GM11168 (cell line): ENCODE measurements around the gene CYP24A1.

ENCODE experiments used
- in situ Hi-C: fragments of 300-500 bp; cut with MboI; formaldehyde crosslinking; loops from one replicate; pipeline ENCODE4 v1.12.0; 2022; ENCODE audit warnings: low sequenced_read_pairs; ENCODE audit not compliant: unreplicated experiment

Gene CYP24A1

DNA sequence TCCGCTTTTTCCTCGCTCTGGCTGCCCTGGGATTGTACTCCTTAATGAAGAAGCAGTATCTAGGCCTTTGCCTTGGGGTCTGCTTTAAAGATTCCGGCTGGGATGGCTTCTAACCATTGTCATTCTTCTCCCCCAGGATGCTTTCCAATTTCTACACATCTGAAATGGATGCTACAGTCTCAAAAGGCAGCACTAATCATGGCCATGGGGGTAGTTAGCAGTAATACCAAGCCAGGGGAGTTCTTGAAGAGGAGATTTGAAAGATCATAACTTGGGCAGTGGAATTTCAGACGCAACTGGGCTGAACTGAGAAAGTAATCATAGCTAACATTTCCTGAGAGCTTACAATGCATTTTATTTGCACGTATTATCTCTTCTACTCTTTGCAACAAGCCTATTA, 30.7 kb upstream of the CYP24A1 start:
- in situ Hi-C loops = loop anchor here (25.0 kb wide), 1 partner anchor 642 kb away; no protein-coding TSS in a partner anchor

DNA sequence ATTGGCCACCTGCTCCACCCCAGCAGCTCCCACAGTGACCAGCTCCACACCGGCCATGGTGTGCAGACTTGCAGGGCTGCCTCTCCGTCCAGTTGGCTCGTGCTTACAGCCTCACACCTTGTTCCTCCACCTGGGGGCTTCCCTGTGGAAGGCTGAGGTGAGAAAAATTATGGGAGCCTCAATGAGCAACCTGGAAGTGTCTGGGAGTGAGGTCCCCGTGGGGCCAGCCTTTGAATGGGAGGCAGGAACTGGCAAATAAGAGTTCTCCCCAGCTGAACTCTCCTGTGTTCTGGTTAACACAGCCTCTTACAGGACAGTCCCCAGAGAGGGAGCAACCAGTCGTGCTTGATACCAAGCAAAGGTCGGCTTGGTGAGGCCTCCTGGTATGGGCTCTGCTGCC, 30.3 kb upstream of the CYP24A1 start:
- in situ Hi-C loops = loop anchor here (25.0 kb wide), 1 partner anchor 642 kb away; no protein-coding TSS in a partner anchor

DNA sequence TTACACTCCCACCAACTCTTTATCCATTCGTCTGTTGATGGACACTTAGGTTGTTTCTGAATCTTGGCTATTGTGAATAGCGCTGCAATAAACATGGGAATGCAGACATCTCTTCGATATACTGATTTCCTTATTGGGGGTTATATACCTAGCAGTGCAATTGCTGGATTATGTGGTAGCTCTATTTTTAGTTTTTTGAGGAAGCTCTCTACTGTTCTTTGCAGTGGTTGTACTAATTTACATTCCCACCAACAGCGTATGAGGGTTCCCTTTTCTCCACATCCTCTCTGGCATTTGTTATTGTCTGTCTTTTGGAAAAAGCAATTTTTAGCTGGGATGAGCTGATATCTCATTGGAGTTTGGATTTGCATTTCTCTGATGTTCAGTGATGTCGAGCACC, 29.5 kb upstream of the CYP24A1 start:
- in situ Hi-C loops = loop anchor here (25.0 kb wide), 1 partner anchor 641 kb away; no protein-coding TSS in a partner anchor

DNA sequence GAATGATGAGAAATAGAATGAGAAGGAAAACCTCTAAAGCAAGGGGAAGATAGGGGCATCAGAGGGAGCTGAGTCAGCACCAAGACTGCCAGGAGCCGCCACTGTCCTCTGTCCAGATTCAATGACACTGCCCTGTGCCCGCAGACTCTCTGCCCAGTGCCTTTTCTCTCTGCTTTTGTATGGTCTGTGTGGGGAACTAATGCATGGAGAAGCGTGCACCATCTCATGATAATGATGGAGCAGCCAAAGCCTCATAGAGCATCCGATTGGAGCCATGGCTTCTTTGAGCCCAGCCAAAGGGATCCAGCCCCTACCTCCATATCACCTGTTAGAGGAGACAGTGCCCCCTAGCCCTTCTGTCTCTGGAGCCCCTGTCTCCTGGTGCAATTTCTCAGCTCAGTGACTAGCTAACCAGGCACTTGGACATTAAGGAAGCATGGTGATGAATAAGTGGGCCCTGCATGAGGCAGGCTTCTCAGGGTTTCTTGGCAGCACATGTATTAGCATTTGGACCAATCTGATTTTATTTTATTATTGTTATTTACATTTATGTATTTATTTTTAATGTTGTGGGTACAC, 27.6 kb upstream of the CYP24A1 start:
- in situ Hi-C loops = loop anchor here (25.0 kb wide), 1 partner anchor 639 kb away; no protein-coding TSS in a partner anchor

DNA sequence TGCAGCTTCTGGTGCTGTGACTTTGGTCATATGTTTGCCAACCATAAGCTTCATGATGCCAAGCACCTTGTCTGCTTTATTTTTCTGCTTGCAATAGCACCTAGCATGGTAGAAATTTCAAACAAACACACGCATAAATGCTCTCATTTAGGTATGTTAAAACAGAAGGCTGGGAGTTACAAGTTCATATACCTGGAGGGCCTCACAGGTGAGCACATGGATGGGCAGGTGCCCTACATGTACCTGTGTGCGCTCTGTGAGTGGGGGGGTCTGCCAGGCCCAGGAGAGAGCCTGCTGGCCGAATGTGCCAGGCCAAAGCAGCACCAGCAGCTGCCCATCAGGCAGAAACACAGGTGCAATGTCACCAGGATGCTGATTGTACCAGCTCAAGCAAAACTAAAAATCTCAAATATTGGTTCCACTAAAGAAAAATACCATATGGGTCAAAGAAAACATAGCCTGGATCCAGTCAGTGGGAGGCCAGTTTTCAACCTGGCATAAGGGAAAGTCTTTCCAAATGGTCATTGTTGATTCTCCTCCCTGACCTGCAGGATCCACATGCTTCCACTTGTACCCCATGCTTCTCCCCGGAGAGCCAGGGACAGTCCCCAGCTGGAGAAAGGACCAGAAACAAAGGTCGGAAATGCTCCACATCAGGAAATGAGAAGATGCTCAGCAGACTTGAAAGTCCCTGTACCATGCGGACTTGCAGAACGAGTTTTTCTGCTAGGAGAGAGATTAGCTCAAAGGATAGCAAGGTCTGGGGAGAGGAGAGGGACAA, 26.9 kb upstream of the CYP24A1 start:
- in situ Hi-C loops = loop anchor here (25.0 kb wide), 1 partner anchor 638 kb away; no protein-coding TSS in a partner anchor

DNA sequence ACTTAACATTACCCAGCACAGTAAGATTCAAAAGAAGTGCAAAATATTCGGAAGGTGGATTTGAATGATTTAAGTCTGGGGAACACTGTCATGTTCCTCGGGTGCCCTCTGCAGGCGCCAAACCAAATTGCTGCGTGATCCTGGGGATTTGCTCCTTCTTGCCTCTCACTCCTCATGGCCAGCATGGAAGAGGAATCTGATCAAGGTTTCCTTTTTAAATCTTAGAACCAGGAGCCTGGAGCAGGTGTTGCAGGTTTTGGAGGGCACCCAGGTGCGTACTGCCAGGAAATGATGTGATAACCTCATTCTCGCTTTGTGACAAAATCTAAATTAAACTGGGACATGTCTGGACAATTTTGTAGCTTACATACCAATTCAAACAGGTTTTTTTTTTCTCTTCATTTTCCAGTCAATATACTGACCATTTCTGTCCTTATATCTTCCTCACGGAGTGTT, 26.0 kb upstream of the CYP24A1 start:
- in situ Hi-C loops = loop anchor here (5.0 to 25.0 kb wide), 3 partner anchors 97 to 637 kb away; no protein-coding TSS in a partner anchor

DNA sequence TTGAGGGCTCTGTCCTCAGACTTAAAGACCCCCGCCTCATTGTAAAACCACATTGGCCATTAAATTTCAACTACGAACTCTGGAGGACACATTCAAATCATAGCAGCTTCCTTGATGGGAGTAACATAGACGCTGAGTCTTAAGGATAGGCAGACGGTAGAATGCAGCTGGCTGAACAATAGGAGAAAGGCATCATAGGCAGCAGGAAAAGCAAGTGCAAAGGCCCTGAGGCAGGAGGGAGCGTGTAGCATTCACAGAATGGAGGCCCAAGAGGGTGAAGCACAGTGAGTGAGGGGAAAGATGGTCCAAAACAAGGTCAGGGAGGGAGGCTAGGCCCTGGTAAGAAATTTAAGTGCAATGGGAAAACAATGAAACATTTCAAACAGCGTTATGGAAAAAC, 25.5 kb upstream of the CYP24A1 start:
- in situ Hi-C loops = loop anchor here (5.0 to 10.0 kb wide), 2 partner anchors 97 to 254 kb away; no protein-coding TSS in a partner anchor

DNA sequence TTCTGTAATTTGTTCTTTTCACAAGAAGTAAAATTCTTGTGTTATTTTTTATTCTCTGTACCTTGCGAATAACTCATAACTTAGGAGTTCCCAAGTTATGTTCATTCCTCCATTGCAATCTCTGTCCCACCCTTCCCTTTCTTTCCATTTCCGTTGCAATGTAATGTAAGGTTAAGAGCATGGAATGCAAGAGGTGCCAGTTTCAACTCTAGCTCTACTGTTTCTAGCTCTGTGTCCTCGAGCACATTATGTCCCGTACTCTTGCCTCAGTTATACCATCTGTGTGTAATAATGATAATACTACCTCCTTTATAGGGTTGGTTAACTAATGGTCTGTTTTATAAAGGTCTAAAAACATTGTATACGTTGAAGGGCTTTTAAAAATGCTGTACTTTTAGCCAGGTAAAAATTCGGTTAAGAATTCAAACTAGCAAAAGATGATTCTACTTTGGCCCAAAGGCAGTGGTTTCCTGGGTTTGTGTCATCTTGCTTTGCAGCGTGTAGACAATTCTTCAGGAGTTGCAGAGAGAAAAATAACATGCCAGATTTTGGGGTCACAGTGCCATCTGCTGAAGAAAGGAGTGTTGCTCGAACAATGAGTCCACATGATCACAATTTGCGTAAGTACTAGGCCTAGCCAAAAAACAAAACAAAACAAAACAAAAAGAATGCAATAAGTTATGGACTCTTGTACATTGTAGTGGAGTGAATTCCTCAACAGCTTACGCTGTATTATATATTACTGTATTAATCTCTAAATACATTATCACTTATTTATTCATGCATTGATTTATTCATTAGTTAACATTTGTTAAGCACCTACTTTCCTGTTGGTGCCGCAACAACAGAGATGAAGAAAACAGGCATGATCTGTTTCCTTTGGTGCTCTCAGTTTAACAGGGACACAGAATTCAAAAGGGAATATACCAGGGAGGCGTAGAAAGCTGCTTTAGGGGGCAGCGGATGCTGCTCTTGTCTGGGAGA, 24.1 kb upstream of the CYP24A1 start:
- in situ Hi-C loops = loop anchor here (5.0 to 10.0 kb wide), 2 partner anchors 96 to 253 kb away; no protein-coding TSS in a partner anchor

DNA sequence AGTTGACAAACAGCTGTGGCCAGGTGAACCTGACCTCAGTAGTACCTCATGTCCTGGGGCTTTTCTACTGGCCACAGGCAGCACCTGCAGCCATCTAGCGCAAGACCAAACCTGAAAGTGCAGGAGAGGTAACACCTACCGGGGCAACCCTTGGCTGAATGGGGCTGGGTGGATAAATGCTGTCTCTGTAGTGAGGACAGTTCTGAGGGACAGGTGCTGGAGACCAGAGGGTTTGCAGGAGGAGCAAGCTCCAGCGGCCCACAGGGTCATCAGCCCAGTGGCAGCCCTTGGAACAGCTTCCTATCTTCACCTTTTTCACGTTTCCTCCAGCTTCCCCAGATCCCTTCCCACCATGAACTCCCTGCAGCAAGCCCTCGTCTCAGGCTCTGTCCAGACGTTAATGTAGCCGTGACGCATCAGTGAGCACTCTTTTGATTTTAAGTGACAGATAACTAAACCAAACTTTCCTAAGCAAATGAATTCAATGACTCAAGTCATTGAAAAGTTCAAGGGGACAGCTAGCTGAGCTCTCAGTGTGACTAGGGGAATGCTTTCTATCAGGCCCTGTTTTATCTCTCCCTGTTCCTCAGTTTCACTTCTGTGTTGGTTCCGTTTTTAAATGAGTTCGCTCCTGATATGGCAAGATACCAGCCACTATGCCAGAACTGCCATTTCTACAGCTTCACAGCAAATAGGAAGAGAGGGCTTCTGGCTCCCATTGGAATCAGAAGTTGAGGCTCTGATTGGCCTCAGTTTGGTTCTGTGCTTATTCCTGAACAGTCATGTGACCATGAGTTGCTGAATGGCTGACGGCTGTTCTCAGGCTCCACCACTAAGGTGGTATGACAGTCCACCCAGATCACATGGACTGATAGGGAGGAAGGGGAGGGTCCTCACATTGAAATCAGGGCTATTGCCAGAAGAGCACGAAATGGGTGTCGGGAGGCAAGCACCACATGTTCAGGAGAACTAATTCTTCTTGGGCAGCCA, 22.0 kb upstream of the CYP24A1 start:
- in situ Hi-C loops = loop anchor here (5.0 to 10.0 kb wide), 2 partner anchors 93 to 251 kb away; no protein-coding TSS in a partner anchor

DNA sequence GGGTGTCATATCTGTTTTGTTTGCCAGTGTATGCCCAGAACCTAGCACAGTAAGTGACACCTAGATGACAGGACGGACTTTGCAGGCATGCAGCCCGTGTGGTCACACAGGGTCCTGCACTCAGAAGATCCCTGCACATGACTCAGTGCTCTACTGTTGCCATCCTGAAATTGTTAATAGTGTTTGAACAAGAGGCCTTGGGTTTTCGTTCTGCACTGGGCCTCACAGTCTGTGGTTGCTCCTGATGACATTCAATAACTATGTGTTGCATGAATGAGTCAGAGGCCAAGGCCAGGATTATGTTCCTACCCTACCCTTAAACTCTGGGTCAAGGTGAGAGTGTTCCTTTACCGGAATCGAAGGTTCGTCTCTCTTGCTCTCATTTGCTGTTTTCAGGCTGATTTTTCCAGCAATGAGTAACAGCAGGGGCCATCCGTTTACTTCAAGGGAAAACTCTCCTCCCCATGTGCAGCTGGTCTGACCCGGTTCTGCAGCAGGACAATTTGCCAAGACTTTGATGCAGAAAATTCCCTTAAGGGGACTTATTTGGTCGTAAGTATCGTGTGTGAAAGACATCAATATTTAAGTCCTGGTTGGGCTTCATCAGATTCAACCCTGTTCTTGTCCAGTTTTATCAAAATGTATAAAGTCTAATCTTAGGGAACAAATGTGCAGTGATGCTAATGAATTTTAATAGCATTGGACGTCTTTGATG, 21.1 kb upstream of the CYP24A1 start:
- in situ Hi-C loops = loop anchor here (5.0 to 10.0 kb wide), 2 partner anchors 93 to 250 kb away; no protein-coding TSS in a partner anchor

DNA sequence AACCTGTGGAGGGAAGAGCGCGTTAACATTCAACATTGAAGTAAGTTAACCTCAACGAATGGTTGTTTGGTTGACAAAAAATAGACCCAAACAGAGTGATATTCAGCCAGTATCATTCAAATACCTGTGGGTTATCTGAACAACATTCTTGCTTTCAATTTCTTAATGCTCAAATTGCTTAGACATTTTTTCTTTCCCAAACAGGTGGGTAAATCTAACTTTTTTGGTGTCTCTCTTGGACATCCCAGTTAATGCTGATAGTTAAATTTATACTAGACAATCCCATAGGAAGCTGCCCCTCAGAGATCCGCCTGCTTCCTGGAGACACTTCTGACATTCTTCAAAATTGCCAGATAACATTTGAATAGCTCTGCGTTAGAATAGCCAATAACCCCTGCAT, 20.0 kb upstream of the CYP24A1 start:
- in situ Hi-C loops = loop anchor here (10.0 kb wide), 1 partner anchor 249 kb away; no protein-coding TSS in a partner anchor

DNA sequence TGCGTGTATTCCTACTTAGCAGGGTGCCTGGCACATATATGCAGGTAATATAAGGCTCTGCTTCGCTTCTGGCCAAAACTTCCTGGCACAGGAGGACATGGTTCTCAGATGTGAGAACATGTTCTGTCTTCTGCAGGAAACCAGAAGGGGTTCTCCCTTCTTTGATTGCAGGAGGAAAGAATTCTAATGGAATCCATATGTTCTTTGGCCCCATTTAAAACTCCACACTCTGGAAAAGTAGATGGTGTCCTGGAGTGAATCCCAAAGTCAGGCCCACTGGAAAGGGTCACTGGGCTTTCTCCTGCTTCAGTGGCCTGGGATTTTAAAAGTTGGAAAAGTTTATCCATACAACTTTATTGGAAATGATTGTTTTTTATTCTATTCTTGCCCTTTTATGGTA, 16.4 kb upstream of the CYP24A1 start:
- in situ Hi-C loops = loop anchor here (10.0 kb wide), 1 partner anchor 245 kb away; no protein-coding TSS in a partner anchor

DNA sequence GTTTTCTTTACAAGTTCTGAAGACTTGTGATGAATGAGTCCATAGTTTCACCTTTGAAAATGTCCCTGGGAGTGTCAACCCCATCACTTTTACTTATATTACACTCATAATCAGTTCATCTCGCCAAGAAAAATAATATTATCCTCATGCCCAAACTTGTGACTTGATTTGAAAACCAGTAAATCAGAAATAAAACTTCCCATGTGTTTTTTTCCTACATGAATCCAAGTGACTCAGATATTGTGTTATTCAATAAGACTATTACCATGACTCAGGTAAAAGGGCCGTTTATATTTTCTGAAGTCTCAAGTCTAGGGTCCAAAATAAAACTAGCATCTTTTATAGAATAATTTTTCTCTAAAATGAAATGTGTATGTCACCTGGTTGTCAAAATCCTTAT, 15.8 kb upstream of the CYP24A1 start:
- in situ Hi-C loops = loop anchor here (10.0 kb wide), 1 partner anchor 245 kb away; no protein-coding TSS in a partner anchor

DNA sequence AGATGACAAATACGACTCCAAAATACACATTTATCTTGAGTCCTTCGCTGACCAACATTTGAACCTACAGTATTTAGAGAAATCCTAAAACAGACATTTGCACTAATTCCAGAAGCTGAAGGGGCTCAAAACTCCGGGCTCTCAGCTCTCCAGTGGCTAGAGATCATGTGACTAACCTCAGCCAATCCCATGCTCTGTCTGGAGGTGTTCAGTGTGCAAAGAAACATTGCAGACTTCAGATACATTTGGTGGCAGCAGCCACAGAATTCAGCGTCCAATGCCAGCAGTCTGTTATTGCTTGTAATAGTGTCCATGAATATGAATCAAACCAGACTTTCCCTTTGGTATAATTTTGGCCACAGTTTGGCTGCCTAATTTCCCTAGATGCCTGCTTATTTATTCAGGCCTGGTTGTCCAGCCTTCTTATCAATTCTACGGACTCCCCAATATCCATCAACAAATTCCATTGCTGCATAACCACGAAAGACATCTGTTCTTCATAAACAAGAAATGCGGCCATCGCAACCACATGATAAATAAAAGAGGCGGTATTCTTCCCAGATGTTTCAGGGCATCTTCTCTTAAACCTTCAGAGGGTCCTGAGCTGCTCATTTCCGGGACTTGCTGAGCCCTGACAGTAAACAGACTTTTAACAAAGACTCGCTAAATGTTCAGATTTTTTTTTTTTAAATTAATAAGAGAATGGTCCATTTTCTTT, 14.5 kb upstream of the CYP24A1 start:
- in situ Hi-C loops = no loop called here

DNA sequence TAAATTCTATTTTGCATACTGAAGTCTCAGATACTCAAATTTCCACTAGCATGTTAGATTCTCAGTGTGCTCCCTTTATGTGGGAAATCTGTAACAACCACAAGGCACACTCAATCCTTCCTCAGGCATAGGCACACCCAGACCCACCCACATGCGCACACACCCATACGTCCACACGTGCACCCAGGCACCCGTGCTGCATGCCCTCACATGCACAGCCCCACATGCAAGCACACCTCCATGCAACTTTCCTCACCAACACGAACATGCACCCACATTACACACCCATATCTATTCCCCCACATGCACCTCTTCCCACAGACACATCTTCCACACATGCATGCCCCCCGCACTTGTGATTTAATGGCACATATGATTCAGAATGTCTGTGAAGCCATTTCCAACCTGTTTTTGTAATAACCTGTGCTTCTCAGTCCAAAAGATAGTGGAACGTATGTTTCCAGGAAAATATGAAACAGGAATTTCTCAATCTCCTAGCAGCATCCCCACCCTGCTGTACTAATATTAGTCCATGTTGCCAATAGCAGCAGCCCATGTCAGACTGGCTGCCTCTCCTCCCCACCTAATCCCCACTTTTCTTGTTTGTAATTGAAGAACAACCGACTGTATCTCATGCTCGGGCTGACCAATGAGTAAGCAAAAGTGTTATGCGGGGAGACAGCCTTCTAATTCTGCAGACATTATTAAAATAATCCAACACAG, 11.3 kb upstream of the CYP24A1 start:
- in situ Hi-C loops = no loop called here

DNA sequence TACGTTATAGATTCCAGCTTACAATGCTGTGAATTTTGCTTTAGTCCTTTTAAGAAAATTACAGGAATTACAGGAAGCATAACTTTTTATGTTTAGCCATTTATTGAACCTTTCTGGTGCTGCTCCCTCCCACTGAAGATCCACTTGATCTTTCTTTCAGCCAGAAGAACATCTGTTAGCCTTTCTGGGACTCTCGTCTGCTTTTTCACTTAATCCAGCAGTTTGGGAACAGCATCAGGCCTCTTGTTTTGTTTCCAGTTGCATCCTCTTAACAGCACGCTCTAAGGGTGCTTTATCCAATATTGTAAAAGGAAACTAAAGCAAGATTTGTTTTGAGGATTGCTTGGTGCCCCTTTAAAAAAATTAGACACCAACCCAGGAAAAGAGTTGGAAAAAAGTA, 10.3 kb upstream of the CYP24A1 start:
- in situ Hi-C loops = no loop called here

DNA sequence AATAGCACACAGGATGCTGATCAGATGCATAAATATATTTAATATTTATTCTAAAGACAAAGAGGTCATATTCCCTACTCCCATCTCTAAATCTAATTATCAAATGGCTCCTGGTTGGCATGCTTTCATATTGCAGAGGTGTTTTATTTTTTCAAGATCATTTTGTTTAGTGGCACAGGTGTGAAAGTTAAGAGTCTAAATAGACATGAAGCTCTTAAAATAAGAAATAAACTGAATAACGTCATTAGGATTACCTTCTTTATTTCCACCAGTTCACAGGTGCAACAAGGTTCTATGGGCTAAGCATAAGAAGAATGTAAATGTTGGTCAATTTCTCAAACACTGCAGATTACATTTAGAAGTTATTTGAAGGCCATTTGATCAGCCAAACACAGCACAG, 7.1 kb upstream of the CYP24A1 start:
- in situ Hi-C loops = no loop called here
